Measurements from ENCODE around the gene FAN1. TPM values are rescaled to one million over a fixed set of nuclear protein-coding genes. Genes with fewer than 3 reads are reported as not detected.

Gene FAN1
- total RNA-seq, 4 donors from 2014 or later: 11.7 to 19.4 (median 17.6) TPM

DNA sequence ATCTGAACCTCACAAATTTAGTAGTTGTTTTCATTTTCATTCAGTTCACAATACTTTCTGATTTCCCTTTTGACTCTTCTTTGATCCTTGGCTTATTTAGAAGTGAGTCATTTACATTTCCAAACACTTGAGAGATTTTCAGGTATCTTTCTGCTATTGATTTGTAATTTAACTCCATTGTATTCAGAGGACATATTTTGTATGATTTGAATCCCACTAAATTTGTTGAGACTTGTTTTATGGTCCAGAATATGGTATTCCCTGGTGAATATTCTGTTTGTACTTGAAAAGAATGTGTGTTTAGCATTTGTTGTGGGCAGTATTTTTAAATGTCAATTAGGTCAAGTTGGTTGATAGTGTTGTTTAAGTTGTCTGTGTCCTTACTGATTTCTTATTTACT, 29.6 kb downstream of the FAN1 start:
- no peak overlapping the region for H3K4me3 ChIP-seq (ENCODE audit: low read depth, poor library complexity, severe bottlenecking)
- no peak for TF ChIP-seq POLR2A (IDR thresholded peaks at IDR 0.05)
- TF ChIP-seq, protein P1, sequence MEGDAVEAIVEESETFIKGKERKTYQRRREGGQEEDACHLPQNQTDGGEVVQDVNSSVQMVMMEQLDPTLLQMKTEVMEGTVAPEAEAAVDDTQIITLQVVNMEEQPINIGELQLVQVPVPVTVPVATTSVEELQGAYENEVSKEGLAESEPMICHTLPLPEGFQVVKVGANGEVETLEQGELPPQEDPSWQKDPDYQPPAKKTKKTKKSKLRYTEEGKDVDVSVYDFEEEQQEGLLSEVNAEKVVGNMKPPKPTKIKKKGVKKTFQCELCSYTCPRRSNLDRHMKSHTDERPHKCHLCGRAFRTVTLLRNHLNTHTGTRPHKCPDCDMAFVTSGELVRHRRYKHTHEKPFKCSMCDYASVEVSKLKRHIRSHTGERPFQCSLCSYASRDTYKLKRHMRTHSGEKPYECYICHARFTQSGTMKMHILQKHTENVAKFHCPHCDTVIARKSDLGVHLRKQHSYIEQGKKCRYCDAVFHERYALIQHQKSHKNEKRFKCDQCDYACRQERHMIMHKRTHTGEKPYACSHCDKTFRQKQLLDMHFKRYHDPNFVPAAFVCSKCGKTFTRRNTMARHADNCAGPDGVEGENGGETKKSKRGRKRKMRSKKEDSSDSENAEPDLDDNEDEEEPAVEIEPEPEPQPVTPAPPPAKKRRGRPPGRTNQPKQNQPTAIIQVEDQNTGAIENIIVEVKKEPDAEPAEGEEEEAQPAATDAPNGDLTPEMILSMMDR (IDR thresholded peaks at IDR 0.05): no peak
- intact Hi-C loops (cut with DNase I; ENCODE audit: low total_unique reads): no loop called here
- no peak for DNase-seq (ENCODE audit: low spot score in 2 of 2)

DNA sequence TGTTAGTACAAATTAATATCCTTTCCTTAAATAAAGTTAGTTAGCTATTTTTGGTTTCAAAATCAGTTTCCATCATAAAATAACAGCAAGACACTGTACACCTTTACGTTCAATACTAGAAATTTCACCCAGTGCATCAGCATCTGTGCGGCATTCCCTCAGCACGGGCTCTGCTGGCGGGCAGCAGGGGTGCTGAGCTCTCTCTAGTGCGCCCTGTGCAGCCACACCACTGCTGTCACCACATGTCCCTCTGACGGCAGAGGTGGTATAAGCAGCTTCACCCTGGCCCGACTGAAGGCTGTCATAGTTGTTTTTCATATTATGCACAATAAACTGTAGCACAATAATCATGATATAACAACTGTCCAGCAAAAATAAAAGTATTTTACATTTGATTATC, 35.4 kb downstream of the FAN1 start:
- intact Hi-C loops (cut with DNase I; ENCODE audit: low total_unique reads): no loop called here
- TF ChIP-seq, protein P1 (IDR thresholded peaks at IDR 0.05): no peak
- TF ChIP-seq POLR2A (IDR thresholded peaks at IDR 0.05): no peak
- WGBS, 2 donors: 93 to 95% methylated on average over 7 of the region's 7 CpGs
- no peak for DNase-seq (ENCODE audit: low spot score in 2 of 2)
- no peak overlapping the region for H3K4me3 ChIP-seq (ENCODE audit: low read depth, poor library complexity, severe bottlenecking)

- 63 to 73% methylated on average over 4 of the region's 4 CpGs for WGBS, 2 donors
- DNase-seq (ENCODE audit: low spot score in 2 of 2): no peak
- H3K4me3 ChIP-seq (ENCODE audit: low read depth, poor library complexity, severe bottlenecking): no peak overlapping the region
- TF ChIP-seq POLR2A (IDR thresholded peaks at IDR 0.05): no peak
- TF ChIP-seq, protein P1 (IDR thresholded peaks at IDR 0.05): no peak
- intact Hi-C loops (cut with DNase I; ENCODE audit: low total_unique reads): no loop called here
These were observed 36.6 kb downstream of the FAN1 start for GRCh38 chr15:30940359-30940758.

DNA sequence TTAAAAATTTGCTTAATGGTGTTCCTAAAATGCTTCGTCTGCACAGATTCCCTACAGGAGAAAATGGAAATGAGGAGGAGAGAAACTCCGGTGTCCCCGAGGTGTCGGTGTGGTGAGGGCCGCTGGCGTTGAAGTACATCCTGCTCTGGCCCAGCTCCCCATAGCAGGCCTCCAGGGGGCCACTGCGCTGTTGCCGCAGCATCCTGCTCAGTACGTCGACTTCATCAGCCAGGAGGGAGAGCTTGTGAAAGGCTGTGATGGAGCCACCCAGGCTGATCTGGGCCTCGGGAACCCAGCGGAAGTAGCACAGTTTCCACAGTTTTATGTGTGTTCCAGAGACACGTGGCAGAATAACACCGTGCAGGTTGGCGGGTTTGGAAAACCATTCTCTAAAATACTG, 37.8 kb downstream of the FAN1 start:
- WGBS, 2 donors: 85 to 88% methylated on average over 15 of the region's 15 CpGs
- no peak overlapping the region for H3K4me3 ChIP-seq (ENCODE audit: low read depth, poor library complexity, severe bottlenecking)
- TF ChIP-seq, protein P1 (IDR thresholded peaks at IDR 0.05): no peak
- no peak for TF ChIP-seq POLR2A (IDR thresholded peaks at IDR 0.05)
- intact Hi-C loops (cut with DNase I; ENCODE audit: low total_unique reads): no loop called here
- DNase-seq (ENCODE audit: low spot score in 2 of 2): no peak

DNA sequence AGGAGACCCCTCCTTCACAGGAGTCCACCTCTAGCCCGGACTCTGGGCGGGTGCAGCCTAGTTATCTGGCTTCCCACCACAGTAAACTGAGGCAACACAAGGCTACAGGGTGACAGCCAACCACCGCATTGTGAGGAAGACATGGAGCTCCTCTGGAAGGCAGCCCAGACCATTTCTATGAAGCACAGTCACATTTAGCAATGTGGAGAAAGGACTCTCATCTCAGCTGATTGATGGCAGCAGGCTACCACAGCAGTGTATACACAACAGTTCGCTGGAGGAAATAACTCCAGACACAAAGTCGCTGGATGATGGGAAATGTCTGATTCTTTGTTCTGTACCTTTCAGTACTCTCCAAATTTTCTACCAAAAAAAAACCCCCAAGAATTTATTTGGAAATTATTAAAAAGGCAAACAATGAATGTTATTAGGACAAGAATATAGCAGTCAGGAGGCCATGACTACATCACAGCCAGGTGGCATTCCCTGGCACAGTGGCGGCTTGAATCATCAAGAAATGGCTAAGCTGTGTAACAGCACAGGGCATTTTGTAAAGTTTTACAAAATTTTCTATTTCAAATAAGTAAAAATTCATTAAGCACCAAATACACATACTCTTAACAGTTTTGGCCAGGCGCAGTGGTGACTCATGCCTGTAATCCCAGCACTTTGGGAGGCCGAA, 40.1 kb downstream of the FAN1 start:
- intact Hi-C loops (cut with DNase I; ENCODE audit: low total_unique reads): no loop called here
- no peak for DNase-seq (ENCODE audit: low spot score in 2 of 2)
- H3K4me3 ChIP-seq (ENCODE audit: low read depth, poor library complexity, severe bottlenecking): no peak overlapping the region
- TF ChIP-seq, protein P1 (IDR thresholded peaks at IDR 0.05): no peak
- TF ChIP-seq POLR2A (IDR thresholded peaks at IDR 0.05): no peak
- 91% methylated on average over 8 of the region's 8 CpGs for WGBS, 2 donors

DNA sequence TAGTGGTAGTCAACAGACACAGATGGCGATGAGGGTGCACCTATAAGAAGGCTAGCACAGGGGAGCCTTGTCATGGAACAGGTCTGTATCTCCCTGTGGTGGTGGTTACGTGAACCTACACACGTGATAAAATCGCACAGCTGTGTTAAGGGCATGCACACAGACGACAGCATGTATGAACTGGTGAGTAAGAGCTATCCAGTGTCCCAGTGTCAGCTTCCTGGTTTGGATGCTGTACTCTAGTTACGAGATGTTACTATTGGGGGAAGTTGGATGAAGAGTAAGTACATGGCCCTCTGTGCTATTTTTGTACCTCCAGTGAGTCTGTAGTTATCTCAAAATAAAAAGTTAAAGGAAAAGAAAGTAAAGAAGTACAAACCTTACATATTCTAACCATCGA, 49.5 kb downstream of the FAN1 start:
- WGBS, 2 donors: 92 to 94% methylated on average over 7 of the region's 7 CpGs
- TF ChIP-seq, protein P1 (IDR thresholded peaks at IDR 0.05): no peak
- no peak for TF ChIP-seq POLR2A (IDR thresholded peaks at IDR 0.05)
- no peak for DNase-seq (ENCODE audit: low spot score in 2 of 2)

More for the DNA sequence above, 49.5 kb downstream of the FAN1 start:
- no peak overlapping the region for H3K4me3 ChIP-seq (ENCODE audit: low read depth, poor library complexity, severe bottlenecking)
- intact Hi-C loops (cut with DNase I; ENCODE audit: low total_unique reads): no loop called here

All from lower leg skin (tissue), 4 donors.